Muscle layer of colon (tissue), 2 donors: Measurements from ENCODE around the gene ITGB5.
"Not testable (repeated sequence)": the region's sequence is repeated elsewhere in the genome, so short reads cannot be mapped to it uniquely, and the experiment has no call there.

Experiments used
- H3K27ac ChIP-seq: one replicate; pipeline ENCODE4 v1.7.0; 2013; ENCODE audit warnings: low read depth, mild to moderate bottlenecking, low read length, moderate library complexity
- H3K27me3 ChIP-seq, 2 donors: one replicate each; pipeline ENCODE4 v1.7.0; 2013; ENCODE audit warnings: low read length in 2 of 2, mild to moderate bottlenecking in 2 of 2; ENCODE audit not compliant: insufficient read depth in 2 of 2, control insufficient read depth in 1 of 2
- H3K36me3 ChIP-seq: one replicate; pipeline ENCODE4 v1.7.0; 2013; ENCODE audit warnings: mild to moderate bottlenecking, low read length; ENCODE audit not compliant: insufficient read depth
- H3K4me1 ChIP-seq: one replicate; pipeline ENCODE4 v1.7.0; 2013; ENCODE audit warnings: mild to moderate bottlenecking, low read length; ENCODE audit not compliant: insufficient read depth
- H3K4me3 ChIP-seq, 2 donors: one replicate each; pipeline ENCODE4 v1.7.0; 2013; ENCODE audit warnings: low read length in 2 of 2, low read depth in 1 of 2, mild to moderate bottlenecking in 1 of 2, moderate library complexity in 1 of 2
- H3K9ac ChIP-seq: one replicate; pipeline ENCODE4 v1.7.0; 2013; ENCODE audit warnings: low read length
- H3K9me3 ChIP-seq: one replicate; pipeline ENCODE4 v1.7.0; 2013; ENCODE audit warnings: mild to moderate bottlenecking, low read length
- donor health status: abdominal sarcoma.
- donor health status: Adenocarcinoma of cecum.

Gene ITGB5

DNA sequence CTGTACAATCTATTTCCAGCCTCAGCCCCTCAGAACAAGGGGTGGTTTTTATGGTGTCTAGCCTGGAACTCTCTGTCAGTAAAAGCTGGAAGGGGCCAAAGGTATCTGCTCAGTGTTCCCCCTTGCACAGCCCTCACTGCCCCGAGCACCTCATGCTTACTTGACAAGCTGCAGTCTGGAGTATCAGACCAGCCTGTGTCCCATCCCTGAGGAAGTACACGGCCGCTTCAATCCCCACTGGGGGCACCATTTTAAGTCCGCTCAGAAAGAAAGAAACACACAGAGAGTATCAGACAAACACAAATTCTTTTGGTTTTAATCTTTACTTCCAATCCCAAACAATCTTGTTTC, 124.5 kb downstream of the ITGB5 start:
- no peaks in the 10 kb centered on the region for H3K9me3 ChIP-seq
- no peak overlapping the region for H3K4me3 ChIP-seq
- no peak overlapping the region for H3K27ac ChIP-seq
- H3K36me3 ChIP-seq: peaks cover 51% of the 10 kb centered on the region
- H3K9ac ChIP-seq: no peak overlapping the region
- H3K4me1 ChIP-seq: peaks cover 16% of the 10 kb centered on the region
- H3K27me3 ChIP-seq: no peaks in the 10 kb centered on the region

DNA sequence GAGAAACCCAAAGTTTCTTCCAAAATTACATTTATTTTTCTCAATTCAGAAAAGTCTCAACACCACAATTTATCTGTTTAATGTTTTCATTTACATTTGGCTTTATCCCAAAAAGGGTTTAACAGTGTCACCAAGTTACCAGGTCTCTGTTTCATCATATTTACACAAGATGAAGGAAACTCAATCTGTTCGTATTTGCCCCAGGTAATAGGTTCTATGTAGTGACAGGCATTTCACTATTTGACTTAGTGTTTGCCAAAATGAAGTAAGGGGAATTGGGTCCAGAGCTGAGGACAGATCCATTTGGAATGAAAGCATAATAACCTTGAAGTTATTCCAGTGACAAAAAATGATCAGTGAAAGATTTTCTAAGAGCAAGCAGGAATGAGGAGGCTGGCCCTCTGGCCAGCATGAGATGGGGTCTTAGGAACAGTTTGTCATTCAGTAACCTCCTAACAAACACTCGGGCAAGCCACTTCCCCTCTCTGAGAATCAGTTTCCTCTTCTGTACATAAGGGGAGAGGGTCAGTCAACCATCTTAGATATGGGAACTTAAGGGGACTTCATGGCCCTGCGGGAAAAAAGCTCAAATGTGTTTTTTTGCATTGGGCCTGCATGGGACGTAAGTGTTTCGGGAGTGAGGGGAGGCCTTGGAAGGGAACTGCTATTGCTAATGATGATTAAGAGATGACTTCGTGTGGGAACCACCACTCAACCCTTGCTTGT, 125.1 kb downstream of the ITGB5 start:
- peak overlapping the region; percentile 38 for H3K27ac ChIP-seq
- H3K4me3 ChIP-seq: no peak overlapping the region
- H3K27me3 ChIP-seq: no peaks in the 10 kb centered on the region
- H3K9ac ChIP-seq: no peak overlapping the region
- no peaks in the 10 kb centered on the region for H3K9me3 ChIP-seq
- peaks cover 16% of the 10 kb centered on the region for H3K4me1 ChIP-seq
- H3K36me3 ChIP-seq: peaks cover 46% of the 10 kb centered on the region

DNA sequence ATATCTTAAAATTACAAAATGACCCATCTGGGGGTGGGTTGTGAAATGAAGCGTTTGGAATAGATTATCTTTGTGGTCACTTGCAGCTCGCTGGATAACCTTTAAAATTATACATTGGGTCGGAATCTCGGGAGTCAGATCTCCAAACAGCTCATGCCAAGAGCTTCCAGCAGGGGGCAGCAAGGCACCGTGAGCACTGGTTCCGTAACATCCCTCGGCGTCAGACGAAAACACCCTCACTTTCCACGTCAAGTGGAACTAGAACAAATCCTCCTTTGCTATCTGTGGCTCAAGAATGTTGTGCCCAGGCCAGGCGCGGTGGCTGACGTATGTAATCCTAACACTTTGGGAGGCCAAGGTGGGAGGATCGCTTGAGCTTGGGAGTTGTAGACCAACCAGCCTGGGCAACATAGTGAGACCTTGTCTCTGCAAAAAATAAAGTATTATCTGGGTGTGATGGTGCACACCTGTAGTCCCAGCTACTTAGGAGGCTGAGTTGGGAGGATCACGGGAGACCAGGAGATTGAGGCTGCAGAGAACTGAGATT, 125.8 kb downstream of the ITGB5 start:
- no peak overlapping the region for H3K9ac ChIP-seq
- H3K9me3 ChIP-seq: no peaks in the 10 kb centered on the region
- H3K4me1 ChIP-seq: peaks cover 16% of the 10 kb centered on the region
- H3K4me3 ChIP-seq: no peak overlapping the region
- peaks cover 38% of the 10 kb centered on the region for H3K36me3 ChIP-seq
- no peak overlapping the region for H3K27ac ChIP-seq
- H3K27me3 ChIP-seq: no peaks in the 10 kb centered on the region

DNA sequence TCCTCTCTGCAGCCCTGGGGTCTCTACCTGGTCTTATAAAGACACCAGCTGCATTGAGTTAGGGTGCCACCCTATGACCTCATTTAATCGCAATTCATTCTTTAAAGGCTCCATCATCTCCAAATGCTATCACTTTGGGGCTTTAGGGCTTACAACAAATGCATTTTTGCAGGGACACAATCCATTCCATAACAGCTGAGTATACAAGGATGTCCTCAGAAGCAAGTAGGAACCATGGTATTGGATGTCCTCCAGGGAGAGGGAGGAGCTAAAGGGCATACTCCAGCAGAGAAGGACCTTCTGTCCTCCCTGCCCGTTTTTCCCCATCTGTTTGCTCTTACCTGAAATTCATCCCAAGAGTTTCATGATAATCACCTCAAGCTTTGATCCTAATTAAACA, 126.6 kb downstream of the ITGB5 start:
- H3K36me3 ChIP-seq: peaks cover 31% of the 10 kb centered on the region
- H3K9me3 ChIP-seq: no peaks in the 10 kb centered on the region
- H3K9ac ChIP-seq: no peak overlapping the region
- peaks cover 16% of the 10 kb centered on the region for H3K4me1 ChIP-seq
- H3K27me3 ChIP-seq: no peaks in the 10 kb centered on the region
- H3K4me3 ChIP-seq: no peak overlapping the region
- H3K27ac ChIP-seq: no peak overlapping the region

DNA sequence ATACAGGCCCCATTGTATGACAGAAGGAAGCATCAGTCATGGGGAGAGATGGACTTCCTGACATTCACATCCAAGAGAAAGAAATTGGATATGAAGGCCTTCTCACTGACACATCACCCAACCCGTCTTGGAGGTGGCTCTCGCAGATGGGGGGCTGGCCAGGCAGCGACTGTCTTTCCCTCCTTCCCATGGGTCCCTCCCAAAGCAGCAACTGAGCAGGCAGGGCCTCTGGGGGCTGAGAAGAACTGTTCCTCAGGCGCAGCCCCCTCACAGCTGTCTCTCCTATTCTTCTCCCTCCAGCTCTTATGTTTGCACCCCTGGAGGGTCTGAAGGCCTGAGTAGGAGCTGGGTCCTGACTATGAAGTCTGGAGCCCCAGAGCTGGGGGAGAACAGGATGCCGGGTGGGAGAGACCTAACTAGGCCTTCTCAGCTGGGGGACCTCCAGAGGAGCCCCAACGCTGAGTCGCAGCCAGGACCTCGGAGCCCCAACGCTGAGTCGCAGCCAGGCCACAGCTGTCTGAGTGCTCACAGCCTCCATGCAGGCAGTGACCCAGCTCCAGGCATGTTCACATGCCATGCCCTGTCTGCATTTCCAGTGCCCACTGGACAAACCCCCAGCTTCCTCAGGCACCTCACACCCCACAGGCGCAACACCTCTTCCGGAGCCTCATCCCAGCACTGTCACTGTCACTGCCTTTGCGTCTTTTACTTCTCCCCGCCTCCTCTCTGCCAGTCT, 127.3 kb downstream of the ITGB5 start:
- Histone ChIP-seq H3K27me3 (no peaks in the 10 kb centered on the region), H3K36me3 (peaks cover 23% of the 10 kb centered on the region), H3K9me3 (no peaks in the 10 kb centered on the region), H3K4me1 (peaks cover 16% of the 10 kb centered on the region), H3K27ac (no peak overlapping the region), H3K4me3 (no peak overlapping the region), H3K9ac (no peak overlapping the region)

DNA sequence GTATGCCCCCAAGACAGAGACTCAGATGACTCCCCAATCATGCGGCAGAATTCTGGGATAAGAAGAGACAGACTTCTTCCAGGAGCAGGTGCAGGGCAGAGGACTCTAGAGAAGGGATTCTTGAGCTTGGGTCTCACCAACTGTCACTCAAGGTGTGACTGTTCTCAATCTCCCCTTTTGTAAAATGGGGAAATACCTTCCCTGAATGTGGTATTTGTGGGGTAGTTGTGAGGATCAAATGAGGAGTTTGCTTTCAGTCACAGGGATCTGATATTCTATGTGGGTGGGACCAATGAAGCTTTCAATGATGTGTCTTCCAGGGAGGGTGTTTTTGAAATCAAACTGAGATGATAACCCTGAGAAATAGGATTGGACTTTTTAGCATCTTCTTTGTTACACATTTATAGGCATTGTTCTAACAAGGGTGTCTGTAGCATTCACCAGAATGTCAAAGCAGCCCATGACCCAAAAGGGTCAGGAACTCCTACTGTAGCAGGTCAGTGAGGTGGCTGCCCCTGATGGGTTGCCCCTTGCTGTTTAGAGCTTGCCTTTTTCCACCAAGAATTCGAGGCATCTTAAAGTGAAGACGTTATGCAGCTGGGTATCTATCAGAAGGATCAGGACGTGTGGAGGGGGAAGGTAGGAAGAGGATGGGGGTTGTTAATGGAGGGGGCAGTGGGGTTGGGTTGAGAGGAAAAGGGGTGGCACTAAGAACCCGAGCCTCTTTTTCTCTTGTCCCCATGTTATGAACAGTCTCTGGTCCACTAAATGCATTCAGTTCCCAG, 128.1 kb downstream of the ITGB5 start:
- Histone ChIP-seq H3K27me3 (no peaks in the 10 kb centered on the region), H3K27ac (no peak overlapping the region), H3K9ac (no peak overlapping the region), H3K4me3 (no peak overlapping the region), H3K4me1 (peaks cover 16% of the 10 kb centered on the region), H3K36me3 (peaks cover 16% of the 10 kb centered on the region), H3K9me3 (no peaks in the 10 kb centered on the region)

DNA sequence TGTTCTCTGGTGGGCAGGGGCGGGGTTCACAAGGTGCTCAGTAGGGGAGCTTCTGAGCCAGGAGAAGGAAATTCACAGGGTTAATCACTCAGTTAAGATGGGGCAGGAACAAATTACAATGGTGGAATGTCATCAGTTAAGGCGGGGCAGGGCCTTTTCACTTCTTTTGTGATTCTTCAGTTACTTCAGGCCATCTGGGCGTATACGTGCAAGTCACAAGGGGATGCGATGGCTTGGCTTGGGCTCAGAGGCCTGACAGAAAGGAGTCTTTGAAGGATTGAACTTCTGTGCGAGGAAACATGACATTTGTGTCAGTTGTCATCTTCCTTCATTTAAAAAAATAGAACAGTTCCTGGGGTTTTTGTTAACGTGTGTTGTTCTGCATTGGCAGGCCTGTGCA, 129.2 kb downstream of the ITGB5 start:
- H3K4me1 ChIP-seq: peaks cover 16% of the 10 kb centered on the region

DNA sequence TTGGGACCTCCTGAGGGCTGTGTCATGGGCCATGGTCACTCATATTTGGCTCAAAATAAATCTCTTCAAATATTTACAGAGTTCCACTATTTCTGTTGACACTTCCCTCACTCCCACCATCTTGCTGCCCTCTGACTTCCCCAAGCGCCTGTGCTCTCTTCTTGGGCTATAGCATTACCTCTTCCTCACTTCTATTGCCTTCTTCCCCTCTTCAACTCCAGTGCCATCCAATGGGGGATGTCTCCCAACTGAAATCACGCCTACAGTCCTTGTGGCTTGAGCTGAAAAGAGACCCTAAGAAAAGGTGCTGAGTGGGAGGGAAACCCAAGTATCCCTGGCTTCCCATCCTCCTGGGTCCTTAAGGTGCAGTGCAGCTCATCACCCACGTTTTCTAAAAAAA, 135.1 kb downstream of the ITGB5 start:
- H3K4me1 ChIP-seq: no peaks in the 10 kb centered on the region
- H3K27ac ChIP-seq: no peak overlapping the region
- H3K27me3 ChIP-seq: no peaks in the 10 kb centered on the region
- H3K36me3 ChIP-seq: no peaks in the 10 kb centered on the region
- no peak overlapping the region for H3K9ac ChIP-seq
- no peaks in the 10 kb centered on the region for H3K9me3 ChIP-seq
- no peak overlapping the region for H3K4me3 ChIP-seq

More for the DNA sequence above, 129.2 kb downstream of the ITGB5 start:
- H3K27me3 ChIP-seq, H3K27ac ChIP-seq, H3K36me3 ChIP-seq, H3K4me3 ChIP-seq, H3K9me3 ChIP-seq, H3K9ac ChIP-seq: not testable (repeated sequence)

DNA sequence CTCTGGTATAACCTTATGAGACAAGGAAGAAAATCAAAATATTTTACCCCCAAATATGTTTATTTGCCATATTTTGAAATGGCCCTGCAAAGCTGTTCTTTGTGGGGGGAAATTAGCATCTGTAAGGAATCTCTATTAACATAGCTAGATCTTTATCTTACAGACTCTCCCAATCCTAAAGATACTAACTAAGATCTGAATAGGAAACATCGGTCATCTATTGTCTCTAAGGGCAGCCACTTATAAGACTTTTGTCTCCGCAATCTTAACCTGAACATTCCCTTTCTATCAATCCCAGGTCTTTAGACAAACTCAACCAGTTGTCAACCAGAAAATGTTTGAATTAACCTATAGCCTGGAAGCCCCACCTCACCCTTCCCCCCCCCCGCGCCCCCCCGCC, 135.7 kb downstream of the ITGB5 start:
- H3K4me1 ChIP-seq: no peaks in the 10 kb centered on the region
- no peaks in the 10 kb centered on the region for H3K27me3 ChIP-seq
- no peaks in the 10 kb centered on the region for H3K9me3 ChIP-seq
- H3K9ac ChIP-seq: no peak overlapping the region
- H3K36me3 ChIP-seq: no peaks in the 10 kb centered on the region
- no peak overlapping the region for H3K4me3 ChIP-seq
- no peak overlapping the region for H3K27ac ChIP-seq

DNA sequence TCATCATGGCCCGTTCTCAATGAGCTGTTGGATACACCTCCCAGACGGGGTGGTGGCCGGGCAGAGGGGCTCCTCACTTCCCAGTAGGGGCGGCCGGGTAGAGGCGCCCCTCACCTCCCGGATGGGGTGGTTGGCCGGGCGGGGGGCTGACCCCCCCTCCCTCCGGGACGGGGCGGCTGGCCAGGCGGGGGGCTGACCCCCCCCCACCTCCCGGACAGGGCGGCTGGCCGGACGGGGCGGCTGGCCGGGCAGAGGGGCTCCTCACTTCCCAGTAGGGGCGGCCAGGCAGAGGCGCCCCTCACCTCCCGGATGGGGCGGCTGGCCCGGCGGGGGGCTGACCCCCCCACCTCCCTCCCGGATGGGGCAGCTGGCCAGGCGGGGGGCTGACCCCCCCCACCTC, 137.3 kb downstream of the ITGB5 start:
- not testable (repeated sequence) for H3K4me1 ChIP-seq, H3K36me3 ChIP-seq, H3K9me3 ChIP-seq, H3K27ac ChIP-seq, H3K4me3 ChIP-seq, H3K9ac ChIP-seq, H3K27me3 ChIP-seq

DNA sequence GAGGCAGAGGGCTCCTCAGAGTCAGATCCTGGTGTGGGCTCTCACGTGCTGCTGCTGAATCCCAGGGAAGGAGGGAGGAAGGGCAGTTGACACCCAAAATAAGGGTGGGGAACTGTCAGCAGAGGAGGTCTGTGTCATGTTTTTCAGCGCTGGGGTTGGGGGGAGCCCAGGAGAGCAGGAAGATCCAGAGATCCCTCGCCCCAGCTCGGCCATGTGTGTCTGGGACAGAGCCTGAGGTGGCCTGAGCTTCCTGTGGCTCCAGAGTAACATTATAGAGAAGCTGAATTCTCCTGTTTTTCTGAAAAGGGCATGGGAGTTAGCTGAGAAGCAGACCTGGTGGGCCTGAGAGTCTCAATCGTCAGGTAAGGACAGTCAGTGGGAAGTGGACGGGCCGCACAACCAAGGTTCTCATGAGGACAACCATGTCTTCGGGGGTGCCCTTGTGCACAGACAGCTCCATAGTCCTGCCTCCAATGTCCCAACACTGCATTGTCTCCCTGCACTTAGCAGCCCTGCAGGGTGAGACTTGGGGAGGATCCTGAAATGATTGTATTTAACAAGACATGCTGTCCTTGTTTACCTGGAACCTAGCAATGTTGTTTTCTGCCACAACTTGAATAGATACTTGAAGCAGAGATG, 138.5 kb downstream of the ITGB5 start:
- no peaks in the 10 kb centered on the region for H3K4me1 ChIP-seq
- H3K36me3 ChIP-seq: peaks cover 15% of the 10 kb centered on the region
- no peaks in the 10 kb centered on the region for H3K27me3 ChIP-seq
- H3K27ac ChIP-seq: no peak overlapping the region
- H3K9me3 ChIP-seq: no peaks in the 10 kb centered on the region
- H3K4me3 ChIP-seq: no peak overlapping the region
- no peak overlapping the region for H3K9ac ChIP-seq
